Body of pancreas (tissue), 4 donors: ENCODE data around the gene SLC22A23. TPM values are rescaled to one million over a fixed set of nuclear protein-coding genes. Genes with fewer than 3 reads are reported as not detected.

Experiments
- ATAC-seq: fragments of 150-250 bp; one replicate; pipeline ENCODE4 v1.9.1; 2016
- DNase-seq, 4 donors: peaks; one replicate each; pipeline ENCODE4 v3.0.0-alpha.2; 2019
- H3K27ac ChIP-seq, 4 donors: fragments of 200-600 bp; sonication (generic); 1 replicate in 3 of 4; 2 replicates in 1 of 4; pipeline versions ENCODE4 v1.5.1 to v1.6.1; 2016 to 2019; ENCODE audit warnings: mild to moderate bottlenecking in 1 of 4, mixed read lengths in 1 of 4, moderate library complexity in 1 of 4
- H3K27me3 ChIP-seq, 2 donors: fragments of 200-600 bp; sonication (generic); one replicate each; pipeline ENCODE4 v1.6.0; 2016; ENCODE audit warnings: mild to moderate bottlenecking in 1 of 2
- H3K36me3 ChIP-seq, 2 donors: fragments of 200-600 bp; sonication (generic); replicated peaks in 1 of 2; 2 replicates each; pipeline ENCODE4 v1.5.1; 2016; ENCODE audit warnings: low read depth in 2 of 2; ENCODE audit not compliant: insufficient read depth in 1 of 2
- H3K4me1 ChIP-seq: fragments of 200-600 bp; sonication (generic); one replicate; pipeline ENCODE4 v1.6.0; 2016
- H3K4me3 ChIP-seq, 2 donors: fragments of 200-600 bp; sonication (generic); 1 replicate in 1 of 2; 2 replicates in 1 of 2; pipeline ENCODE4 v1.5.1; 2016 to 2019
- H3K9me3 ChIP-seq, 3 donors: fragments of 200-600 bp; sonication (generic); 1 replicate in 2 of 3; 2 replicates in 1 of 3; pipeline ENCODE4 v1.5.1; 2016
- POLR2A ChIP-seq, 3 donors: fragments of 450-650 bp; IDR thresholded peaks; one replicate each; pipeline ENCODE4 v1.6.1; 2016; ENCODE audit warnings: antibody characterized with exemption in 3 of 3, mild to moderate bottlenecking in 2 of 3
- WGBS, 2 donors: methylation state at CpG; one replicate each; pipeline ENCODE4 v1.1.5; 2017; 5-methylcytosine and 5-hydroxymethylcytosine counted together
- intact Hi-C: fragments of 100-400 bp; cut with DNase I; formaldehyde crosslinking; loops from one replicate; pipeline ENCODE4 v1.15.1; 2023
- total RNA-seq, 2 donors: library from RNA; depleted of rRNA; stranded (reverse); fragments of >200 nt; gene quantifications; one replicate each; pipeline ENCODE4 v1.1.0, GENCODE V29; 2016
- TF ChIP-seq, protein P1 (sequence below), 7 experiments: fragments of 450-650 bp in 4 of 7; fragments of 200-600 bp in 3 of 7; sonication (generic) in 3 of 7; IDR thresholded peaks; one replicate each; pipeline ENCODE4 v1.5.1; 2016 to 2019; ENCODE audit warnings: antibody characterized with exemption in 7 of 7

The SLC22A23 gene
- total RNA-seq, 2 donors from 2014 or later, result 20.4 to 32.2 TPM

- 75 to 88% methylated on average over 10 of the region's 10 CpGs for WGBS, 2 donors
- peaks cover 59% of the 10 kb centered on the region for H3K4me1 ChIP-seq
- no peak for DNase-seq
- H3K27ac ChIP-seq, result no peak overlapping the region
- no peak overlapping the region for H3K4me3 ChIP-seq
- intact Hi-C loops, result no loop called here
- TF ChIP-seq, protein P1, sequence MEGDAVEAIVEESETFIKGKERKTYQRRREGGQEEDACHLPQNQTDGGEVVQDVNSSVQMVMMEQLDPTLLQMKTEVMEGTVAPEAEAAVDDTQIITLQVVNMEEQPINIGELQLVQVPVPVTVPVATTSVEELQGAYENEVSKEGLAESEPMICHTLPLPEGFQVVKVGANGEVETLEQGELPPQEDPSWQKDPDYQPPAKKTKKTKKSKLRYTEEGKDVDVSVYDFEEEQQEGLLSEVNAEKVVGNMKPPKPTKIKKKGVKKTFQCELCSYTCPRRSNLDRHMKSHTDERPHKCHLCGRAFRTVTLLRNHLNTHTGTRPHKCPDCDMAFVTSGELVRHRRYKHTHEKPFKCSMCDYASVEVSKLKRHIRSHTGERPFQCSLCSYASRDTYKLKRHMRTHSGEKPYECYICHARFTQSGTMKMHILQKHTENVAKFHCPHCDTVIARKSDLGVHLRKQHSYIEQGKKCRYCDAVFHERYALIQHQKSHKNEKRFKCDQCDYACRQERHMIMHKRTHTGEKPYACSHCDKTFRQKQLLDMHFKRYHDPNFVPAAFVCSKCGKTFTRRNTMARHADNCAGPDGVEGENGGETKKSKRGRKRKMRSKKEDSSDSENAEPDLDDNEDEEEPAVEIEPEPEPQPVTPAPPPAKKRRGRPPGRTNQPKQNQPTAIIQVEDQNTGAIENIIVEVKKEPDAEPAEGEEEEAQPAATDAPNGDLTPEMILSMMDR (IDR thresholded peaks at IDR 0.05), result no peak
- no peak for TF ChIP-seq POLR2A (IDR thresholded peaks at IDR 0.05)
- no peaks in the 10 kb centered on the region for H3K9me3 ChIP-seq
- H3K27me3 ChIP-seq, result no peaks in the 10 kb centered on the region
- H3K36me3 ChIP-seq, result no peaks in the 10 kb centered on the region
- no peak for ATAC-seq
Observed at GRCh38 chr6:3359101-3359752, 97.6 kb downstream of the SLC22A23 start.

DNA sequence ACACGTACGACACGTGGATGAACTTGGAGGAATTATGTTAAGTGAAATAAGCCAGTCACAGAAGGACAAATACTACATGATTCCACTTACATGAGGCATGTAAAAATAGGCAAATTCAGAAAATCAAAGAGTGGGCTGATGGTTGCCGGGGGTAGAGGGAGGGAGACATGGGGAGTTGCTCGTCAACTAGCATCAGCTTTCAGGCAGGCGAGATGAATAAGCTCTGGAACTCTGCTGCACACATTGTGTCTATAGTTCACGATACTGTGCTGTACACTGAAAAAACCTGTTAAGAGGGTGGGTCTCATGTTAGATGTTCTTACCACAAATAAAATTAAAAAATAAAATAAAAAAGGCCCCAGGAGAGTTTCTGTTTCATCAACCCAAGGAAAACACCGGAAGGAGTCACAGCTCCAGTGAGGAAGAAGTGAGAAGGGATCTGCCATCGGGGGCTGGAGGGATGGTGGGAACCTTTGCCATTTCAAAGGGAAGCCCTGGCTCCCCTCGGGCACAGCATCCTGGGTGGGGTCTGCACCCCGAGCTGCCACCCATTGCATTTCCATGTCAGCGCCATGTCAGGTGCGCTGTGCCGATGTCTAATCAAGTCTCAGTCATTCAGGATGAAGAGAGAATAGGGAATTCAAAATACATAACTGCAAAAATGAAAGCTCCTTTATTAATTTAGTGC is 98.3 kb downstream of the SLC22A23 start:
- H3K4me1 ChIP-seq, result peaks cover 59% of the 10 kb centered on the region
- 89 to 96% methylated on average over 14 of the region's 14 CpGs for WGBS, 2 donors

DNA sequence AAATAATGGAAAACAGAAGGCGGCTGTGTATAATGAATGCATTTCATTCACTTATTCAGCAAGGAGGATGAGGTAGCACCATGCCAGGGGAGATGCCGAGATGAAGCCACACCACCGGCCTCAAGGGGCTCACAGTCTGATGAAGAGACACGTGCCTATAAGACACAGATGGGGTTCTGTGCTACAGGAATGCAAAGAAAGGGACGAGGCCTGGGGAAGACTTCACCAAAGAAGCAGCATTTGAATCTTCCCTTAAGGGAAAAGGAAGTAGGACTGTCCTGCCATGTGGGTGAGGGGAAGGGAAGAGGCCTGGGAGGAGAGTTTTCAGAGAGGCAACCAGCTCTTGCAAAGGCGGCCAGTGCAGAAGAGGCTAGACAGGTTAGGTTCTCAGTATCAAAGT is 99.2 kb downstream of the SLC22A23 start:
- no peak for ATAC-seq
- no peak for DNase-seq
- 46 to 54% methylated on average over 6 of the region's 6 CpGs for WGBS, 2 donors
- Histone ChIP-seq H3K9me3 (no peaks in the 10 kb centered on the region), H3K27me3 (no peaks in the 10 kb centered on the region), H3K27ac (peak overlapping the region in 3 of 4 donors; percentile 84 to 91 (median 86)), H3K36me3 (no peaks in the 10 kb centered on the region), H3K4me1 (peaks cover 59% of the 10 kb centered on the region), H3K4me3 (no peak overlapping the region)
- TF ChIP-seq, protein P1 (IDR thresholded peaks at IDR 0.05), result no peak
- no peak for TF ChIP-seq POLR2A (IDR thresholded peaks at IDR 0.05)
- intact Hi-C loops, result no loop called here

More for the DNA sequence above, 98.3 kb downstream of the SLC22A23 start:
- no peak for TF ChIP-seq POLR2A (IDR thresholded peaks at IDR 0.05)
- TF ChIP-seq, protein P1 (IDR thresholded peaks at IDR 0.05), result no peak
- Histone ChIP-seq H3K4me3 (no peak overlapping the region), H3K9me3 (no peaks in the 10 kb centered on the region), H3K36me3 (no peaks in the 10 kb centered on the region), H3K27ac (no peak overlapping the region), H3K27me3 (no peaks in the 10 kb centered on the region)
- intact Hi-C loops, result no loop called here
- no peak for DNase-seq
- ATAC-seq, result no peak

GRCh38 chr6:3356824-3357420 is 99.9 kb downstream of the SLC22A23 start:
- Histone ChIP-seq H3K27ac (peak overlapping the region; percentile 84 to 91 (median 85)), H3K36me3 (no peaks in the 10 kb centered on the region), H3K4me1 (peaks cover 61% of the 10 kb centered on the region), H3K9me3 (no peaks in the 10 kb centered on the region), H3K27me3 (no peaks in the 10 kb centered on the region), H3K4me3 (no peak overlapping the region)
- DNase-seq (peak; percentile 45 to 70 (median 49)), ATAC-seq (peak; percentile 83)
- WGBS, 2 donors, result 14 to 21% methylated on average over 4 of the region's 4 CpGs
- TF ChIP-seq POLR2A (IDR thresholded peaks at IDR 0.05), result no peak
- TF ChIP-seq, protein P1 (IDR thresholded peaks at IDR 0.05), result no peak
- intact Hi-C loops, result no loop called here
